Non-pigmented ciliary epithelial cell (primary cell): Measurements from ENCODE around the gene DTNA.
"Not testable (repeated sequence)": the region's sequence is repeated elsewhere in the genome, so short reads cannot be mapped to it uniquely, and the experiment has no call there.

ENCODE experiments used
- DNase-seq: peaks from one replicate; pipeline ENCODE4 v3.0.0-alpha.2; 2010; ENCODE audit warnings: low read depth

The DTNA gene

GRCh38 chr18:34709750-34710441 is at the start of gene DTNA:
DTNA (plus strand) TSS chr18:34710298; CDS start chr18:34755977, 45,679 bp downstream.
- DNase-seq: peak; percentile 94

GRCh38 chr18:34660572-34660971 is 49.5 kb upstream of the DTNA start:
- DNase-seq: no peak

- no peak for DNase-seq
Observed at GRCh38 chr18:34661464-34662087, 48.5 kb upstream of the DTNA start.

- no peak for DNase-seq
Observed at GRCh38 chr18:34676816-34677574, 33.1 kb upstream of the DTNA start.

GRCh38 chr18:34689750-34690149 is 20.3 kb upstream of the DTNA start:
- not testable (repeated sequence) for DNase-seq

GRCh38 chr18:34691614-34692013 is 18.5 kb upstream of the DTNA start:
- no peak for DNase-seq

- no peak for DNase-seq
Observed at GRCh38 chr18:34694591-34695165, 15.4 kb upstream of the DTNA start.

GRCh38 chr18:34695310-34695709 is 14.8 kb upstream of the DTNA start:
- DNase-seq: no peak

GRCh38 chr18:34696671-34697070 is 13.4 kb upstream of the DTNA start:
- DNase-seq: no peak

- DNase-seq: no peak
Observed at GRCh38 chr18:34697233-34697632, 12.9 kb upstream of the DTNA start.

GRCh38 chr18:34697891-34698290 is 12.2 kb upstream of the DTNA start:
- DNase-seq: no peak

- no peak for DNase-seq
Observed at GRCh38 chr18:34701911-34702310, 8.2 kb upstream of the DTNA start.

- DNase-seq: no peak
Observed at GRCh38 chr18:34702814-34703213, 7.3 kb upstream of the DTNA start.

GRCh38 chr18:34704074-34704473 is 6.0 kb upstream of the DTNA start:
- DNase-seq: no peak

- DNase-seq: no peak
Observed at GRCh38 chr18:34704823-34705222, 5.3 kb upstream of the DTNA start.

- peak; percentile 77 for DNase-seq
Observed at GRCh38 chr18:34707670-34708069, 2.4 kb upstream of the DTNA start.

- DNase-seq: peak; percentile 49
Observed at GRCh38 chr18:34709104-34709503, 994 bp upstream of the DTNA start.

GRCh38 chr18:34710458-34710914 is 388 bp downstream of the DTNA start:
- no peak for DNase-seq

- DNase-seq: peak; percentile 27
Observed at GRCh38 chr18:34710934-34711333, 836 bp downstream of the DTNA start.

- DNase-seq: not testable (repeated sequence)
Observed at GRCh38 chr18:34716111-34716510, 6.0 kb downstream of the DTNA start.

- DNase-seq: no peak
Observed at GRCh38 chr18:34718610-34719009, 8.5 kb downstream of the DTNA start.

- DNase-seq: no peak
Observed at GRCh38 chr18:34720220-34720619, 10.1 kb downstream of the DTNA start.

GRCh38 chr18:34723143-34723542 is 13.0 kb downstream of the DTNA start:
- no peak for DNase-seq
